HFFc6 (cell line): ENCODE measurements around the gene TOR1AIP1. TPM values are rescaled to one million over a fixed set of nuclear protein-coding genes. Genes with fewer than 3 reads are reported as not detected.

ENCODE experiments used
- DNase-seq: peaks from one replicate; pipeline ENCODE4 v3.0.0-alpha.2; 2018
- H3K27ac Mint-ChIP-seq: 2 replicates; pipeline ENCODE4 v1.8.0; 2020; ENCODE audit warnings: mild to moderate bottlenecking, mixed read lengths
- H3K27me3 Mint-ChIP-seq: 2 replicates; pipeline ENCODE4 v1.8.0; 2021; ENCODE audit warnings: mild to moderate bottlenecking, moderate library complexity, mixed read lengths; ENCODE audit not compliant: insufficient read depth
- H3K36me3 Mint-ChIP-seq: 2 replicates; pipeline ENCODE4 v1.8.0; 2021; ENCODE audit warnings: low read depth, mixed read lengths
- H3K4me1 Mint-ChIP-seq: 2 replicates; pipeline ENCODE4 v1.8.0; 2020; ENCODE audit warnings: low read depth, mixed read lengths
- H3K4me3 Mint-ChIP-seq: 2 replicates; pipeline ENCODE4 v1.8.0; 2020; ENCODE audit warnings: mild to moderate bottlenecking, moderate library complexity, mixed read lengths
- H3K9me3 Mint-ChIP-seq: 2 replicates; pipeline ENCODE4 v1.8.0; 2020; ENCODE audit warnings: mild to moderate bottlenecking, mixed read lengths
- total RNA-seq, 6 experiments: library from RNA; stranded (reverse); fragmentation: NEBNext Ultra II Directional; extraction: Animal tissue kit (Norgen Biotek cat#: 25700); gene quantifications; 2 replicates in 1 of 6; 3 replicates in 5 of 6; pipeline ENCODE4 v1.2.3, GENCODE V29; 2021
- TF ChIP-seq, protein P1 (sequence below): fragments of 200-600 bp; sonication (generic); IDR thresholded peaks from 2 replicates; pipeline ENCODE4 v1.5.0; 2021; ENCODE audit warnings: antibody characterized with exemption, mild to moderate bottlenecking

The TOR1AIP1 gene
- total RNA-seq, 6 experiments from 2014 or later, result 39.6 to 51.8 (median 48.9) TPM

DNA sequence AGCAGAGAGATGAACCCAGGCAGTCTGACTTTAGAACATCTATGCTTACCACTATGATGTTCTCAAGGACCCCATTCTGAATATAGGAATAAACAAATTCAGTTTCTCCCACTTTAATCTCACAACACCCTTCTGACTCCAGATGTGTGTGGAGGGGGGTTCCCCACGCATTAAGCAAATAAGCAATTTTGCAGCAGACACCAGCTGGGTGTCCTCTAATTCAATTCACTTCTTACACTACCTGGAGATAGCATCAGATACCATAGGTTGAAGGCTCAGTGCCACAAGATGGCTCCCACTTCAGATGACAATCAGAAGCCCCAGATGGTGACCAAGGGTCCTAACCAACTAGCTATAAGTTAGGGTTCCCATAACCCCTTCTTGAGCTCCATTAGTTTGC is 42.2 kb downstream of the TOR1AIP1 start:
- DNase-seq, result no peak
- Mint-ChIP-seq H3K4me3 (no peak overlapping the region), H3K27ac (no peak overlapping the region), H3K9me3 (no peaks in the 10 kb centered on the region), H3K36me3 (peaks cover 5% of the 10 kb centered on the region; the same call in 1 of the 2 replicates), H3K4me1 (peaks cover 34% of the 10 kb centered on the region), H3K27me3 (no peaks in the 10 kb centered on the region)
- TF ChIP-seq, protein P1, sequence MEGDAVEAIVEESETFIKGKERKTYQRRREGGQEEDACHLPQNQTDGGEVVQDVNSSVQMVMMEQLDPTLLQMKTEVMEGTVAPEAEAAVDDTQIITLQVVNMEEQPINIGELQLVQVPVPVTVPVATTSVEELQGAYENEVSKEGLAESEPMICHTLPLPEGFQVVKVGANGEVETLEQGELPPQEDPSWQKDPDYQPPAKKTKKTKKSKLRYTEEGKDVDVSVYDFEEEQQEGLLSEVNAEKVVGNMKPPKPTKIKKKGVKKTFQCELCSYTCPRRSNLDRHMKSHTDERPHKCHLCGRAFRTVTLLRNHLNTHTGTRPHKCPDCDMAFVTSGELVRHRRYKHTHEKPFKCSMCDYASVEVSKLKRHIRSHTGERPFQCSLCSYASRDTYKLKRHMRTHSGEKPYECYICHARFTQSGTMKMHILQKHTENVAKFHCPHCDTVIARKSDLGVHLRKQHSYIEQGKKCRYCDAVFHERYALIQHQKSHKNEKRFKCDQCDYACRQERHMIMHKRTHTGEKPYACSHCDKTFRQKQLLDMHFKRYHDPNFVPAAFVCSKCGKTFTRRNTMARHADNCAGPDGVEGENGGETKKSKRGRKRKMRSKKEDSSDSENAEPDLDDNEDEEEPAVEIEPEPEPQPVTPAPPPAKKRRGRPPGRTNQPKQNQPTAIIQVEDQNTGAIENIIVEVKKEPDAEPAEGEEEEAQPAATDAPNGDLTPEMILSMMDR, result no peak

DNA sequence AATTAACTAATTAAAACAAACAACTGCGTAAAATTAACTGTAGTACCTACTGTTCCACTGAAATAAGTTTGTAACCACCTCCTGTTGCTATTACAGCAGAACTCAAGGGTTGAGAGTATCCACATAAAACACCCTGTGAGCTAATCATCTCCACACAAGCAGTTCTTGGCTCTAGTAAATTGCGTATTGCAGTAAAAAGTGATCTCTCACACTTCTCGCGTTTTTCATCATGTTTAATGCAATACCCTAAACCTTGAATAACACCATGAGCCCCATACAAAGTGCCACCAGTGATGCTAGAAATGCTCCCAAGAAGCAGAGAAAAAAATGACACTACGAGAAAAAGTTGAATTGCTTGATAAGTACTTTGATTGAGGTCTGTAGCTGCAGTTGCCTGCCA is 43.2 kb downstream of the TOR1AIP1 start:
- H3K27ac Mint-ChIP-seq, result no peak overlapping the region

DNA sequence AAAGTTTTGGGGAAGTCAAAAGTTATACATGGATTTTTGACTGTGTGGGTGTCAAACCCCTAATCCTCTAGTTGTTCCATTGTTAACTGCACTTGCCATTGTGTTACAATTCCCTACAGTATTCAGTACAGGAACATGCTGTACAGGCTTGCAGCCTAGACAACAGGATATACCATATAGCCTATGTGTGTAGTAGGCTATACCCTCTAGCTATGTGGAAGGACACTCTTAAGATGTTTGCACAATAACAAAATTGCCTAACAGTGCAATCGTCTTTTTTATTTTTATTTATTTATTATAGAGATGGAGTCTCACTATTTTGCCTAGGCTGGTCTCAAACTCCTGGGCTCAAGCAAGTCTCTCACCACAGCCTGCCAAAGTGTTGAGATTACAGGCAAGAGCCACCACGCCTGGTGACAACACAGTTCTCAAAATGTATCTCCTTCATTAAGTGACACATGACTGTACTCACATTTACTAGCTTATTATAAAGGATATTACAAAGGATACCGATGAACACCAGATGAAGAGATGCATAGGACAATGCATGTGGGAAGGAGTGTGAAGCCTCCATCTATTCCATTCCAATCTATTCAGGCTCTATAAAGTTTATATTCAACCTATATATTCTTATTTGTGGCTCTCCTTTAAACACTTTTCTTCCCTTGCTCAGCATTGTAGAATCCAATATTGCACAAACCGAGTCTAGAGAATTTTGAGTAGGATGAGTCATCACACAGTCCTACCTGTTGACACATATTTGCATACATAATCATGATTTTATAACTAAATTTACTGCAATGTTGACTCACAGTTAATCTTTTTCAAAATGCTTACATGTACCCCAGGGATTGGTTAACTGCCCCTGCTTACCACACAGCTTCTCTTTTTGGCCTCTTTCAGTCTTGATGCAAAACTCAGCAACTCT is 44.1 kb downstream of the TOR1AIP1 start:
- Mint-ChIP-seq H3K27me3 (no peaks in the 10 kb centered on the region), H3K9me3 (no peaks in the 10 kb centered on the region), H3K4me1 (peaks cover 46% of the 10 kb centered on the region), H3K4me3 (no peak overlapping the region; the same call in 1 of the 2 replicates), H3K27ac (peak overlapping the region; percentile 61; the same call in 1 of the 2 replicates), H3K36me3 (peaks cover 5% of the 10 kb centered on the region; the same call in 1 of the 2 replicates)
- TF ChIP-seq, protein P1, result no peak
- peak; percentile 67 for DNase-seq

More for the DNA sequence above, 43.2 kb downstream of the TOR1AIP1 start:
- Mint-ChIP-seq H3K36me3 (peaks cover 5% of the 10 kb centered on the region; the same call in 1 of the 2 replicates), H3K4me1 (peaks cover 37% of the 10 kb centered on the region), H3K27me3 (no peaks in the 10 kb centered on the region), H3K4me3 (no peak overlapping the region), H3K9me3 (no peaks in the 10 kb centered on the region)
- TF ChIP-seq, protein P1, result no peak
- no peak for DNase-seq

DNA sequence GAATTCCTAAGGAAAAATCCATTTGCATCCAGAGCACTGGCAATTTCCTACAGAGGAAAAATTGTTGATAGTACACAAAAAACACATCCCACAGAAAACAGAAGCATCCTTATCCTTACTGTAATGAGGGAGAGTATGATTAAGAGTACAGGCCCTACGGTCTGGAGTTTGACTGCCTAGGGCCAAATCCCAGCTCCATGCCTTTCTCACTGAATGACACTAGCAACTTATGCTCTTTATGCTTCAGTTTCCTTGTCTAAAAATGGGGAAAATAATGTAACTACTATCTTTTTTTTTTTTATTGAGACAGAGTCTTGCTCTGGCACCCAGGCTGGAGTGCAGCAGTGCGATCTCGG is 44.7 kb downstream of the TOR1AIP1 start:
- Mint-ChIP-seq H3K4me3 (no peak overlapping the region; the same call in 1 of the 2 replicates), H3K36me3 (peaks cover 5% of the 10 kb centered on the region; the same call in 1 of the 2 replicates), H3K27me3 (no peaks in the 10 kb centered on the region), H3K27ac (peak overlapping the region; percentile 61; the same call in 1 of the 2 replicates), H3K9me3 (no peaks in the 10 kb centered on the region), H3K4me1 (peaks cover 40% of the 10 kb centered on the region)
- TF ChIP-seq, protein P1, result no peak
- no peak for DNase-seq

DNA sequence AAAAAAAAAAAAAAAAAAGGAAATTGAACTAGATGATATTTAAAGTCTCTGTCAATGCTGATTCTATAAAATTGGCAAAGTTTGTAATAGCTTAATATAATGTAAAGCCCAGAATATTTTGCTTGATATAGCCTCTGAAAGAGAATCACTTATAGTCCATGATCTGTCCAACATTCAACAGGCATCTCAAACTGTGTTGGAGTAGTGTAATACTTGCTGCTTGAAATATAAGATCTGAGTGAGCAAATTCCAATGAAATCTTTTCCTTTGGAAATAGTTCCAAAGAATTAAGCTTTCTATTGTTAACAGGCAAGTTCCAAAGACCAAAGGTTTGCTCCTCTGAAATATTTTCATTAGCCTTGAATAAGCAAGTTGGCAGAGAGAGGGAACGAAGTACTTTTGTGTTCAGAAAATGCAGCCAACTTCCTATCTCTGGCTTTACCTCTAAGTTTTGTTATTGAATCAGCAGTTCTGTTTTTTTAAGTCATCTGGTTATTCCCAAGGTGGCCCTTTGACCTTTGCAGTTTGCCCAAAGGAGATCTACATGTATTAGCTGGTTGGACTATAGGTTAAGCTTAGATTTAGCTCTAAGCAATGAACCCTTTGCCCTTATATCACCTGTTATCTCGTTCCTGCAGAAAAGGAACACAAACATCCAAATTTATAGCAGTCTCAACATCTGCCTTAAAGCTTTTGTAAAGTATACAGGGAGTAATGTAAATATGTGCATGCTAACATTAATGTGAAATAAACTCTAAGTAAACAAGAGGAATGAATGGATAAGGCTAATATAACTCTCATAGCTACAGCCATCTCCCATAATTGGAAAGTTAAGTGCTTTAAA is 48.1 kb downstream of the TOR1AIP1 start:
- Mint-ChIP-seq H3K27me3 (no peaks in the 10 kb centered on the region), H3K36me3 (no peaks in the 10 kb centered on the region), H3K27ac (no peak overlapping the region), H3K4me3 (no peak overlapping the region), H3K4me1 (peaks cover 31% of the 10 kb centered on the region), H3K9me3 (no peaks in the 10 kb centered on the region)
- no peak for DNase-seq
- TF ChIP-seq, protein P1, result no peak
